HG02610 (cell line): Measurements from ENCODE around the gene MATCAP1.

Experiments used
- ATAC-seq: cut with Tn5 transposase; IDR thresholded peaks from one replicate; pipeline ENCODE4 v1.9.1; 2021; ENCODE audit warnings: mild to moderate bottlenecking, moderate library complexity; ENCODE audit not compliant: unreplicated experiment

Gene MATCAP1

DNA sequence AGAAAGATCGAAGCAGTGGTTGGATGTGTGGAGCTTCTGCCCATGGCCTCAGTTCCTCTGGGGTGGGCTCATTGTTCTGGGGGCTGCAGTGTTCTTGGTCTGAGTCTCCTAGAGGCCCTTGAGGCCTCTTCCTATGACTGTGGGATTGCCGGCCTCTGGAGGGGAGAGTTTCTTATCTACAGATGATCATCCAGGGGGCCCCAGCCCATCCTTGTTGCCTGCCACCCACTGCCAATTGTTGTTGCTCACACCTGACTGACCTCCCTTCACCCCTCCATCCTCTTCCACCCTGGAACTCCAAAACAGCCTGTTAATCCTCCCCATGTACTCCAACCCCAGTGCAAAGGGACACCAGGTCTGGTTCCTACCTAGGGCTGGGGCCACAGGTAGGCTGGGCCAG is 38.8 kb downstream of the MATCAP1 start:
- no peak for ATAC-seq

DNA sequence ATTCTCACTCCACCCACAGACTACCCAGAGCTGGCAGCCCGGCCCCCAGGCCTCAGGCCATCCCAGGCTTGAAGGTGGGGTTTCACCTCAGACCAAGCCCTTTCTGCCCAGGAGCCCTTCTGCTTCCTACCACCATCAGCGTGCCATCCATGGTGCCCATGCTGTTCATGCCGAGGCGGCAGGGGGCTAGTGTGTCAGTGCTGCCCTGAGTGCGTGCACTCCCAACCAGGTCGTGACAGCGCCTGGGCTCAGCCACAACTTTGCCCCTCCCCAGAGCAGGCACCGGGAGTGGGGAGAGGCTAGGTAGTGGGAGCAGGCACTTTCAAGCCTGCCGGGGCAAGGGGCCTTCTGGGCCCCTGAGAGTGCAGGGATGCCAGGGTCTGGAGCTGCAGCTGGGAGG is 41.4 kb downstream of the MATCAP1 start:
- ATAC-seq = no peak

DNA sequence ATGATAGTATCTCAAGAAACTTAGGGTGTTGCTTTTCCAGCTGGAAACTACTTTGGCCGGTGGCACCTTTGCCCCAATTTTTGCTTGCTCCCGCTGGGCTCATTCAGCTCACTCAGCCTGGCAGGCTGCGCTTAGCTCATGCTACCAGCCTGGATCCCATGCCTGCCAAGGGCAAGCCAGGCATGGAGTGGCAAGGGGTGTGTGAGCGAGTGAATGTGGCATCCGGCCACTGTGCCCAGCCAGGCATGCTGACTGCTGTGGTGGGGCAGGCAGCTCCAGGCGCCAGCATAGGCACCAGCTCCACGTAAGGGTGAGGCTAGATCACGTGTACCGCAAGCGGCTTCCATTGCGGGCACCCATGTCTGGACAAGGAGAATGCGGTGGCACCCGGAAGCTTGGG is 42.4 kb downstream of the MATCAP1 start:
- ATAC-seq = no peak

GRCh38 chr16:67137605-67138004 is 46.2 kb downstream of the MATCAP1 start:
- no peak for ATAC-seq

DNA sequence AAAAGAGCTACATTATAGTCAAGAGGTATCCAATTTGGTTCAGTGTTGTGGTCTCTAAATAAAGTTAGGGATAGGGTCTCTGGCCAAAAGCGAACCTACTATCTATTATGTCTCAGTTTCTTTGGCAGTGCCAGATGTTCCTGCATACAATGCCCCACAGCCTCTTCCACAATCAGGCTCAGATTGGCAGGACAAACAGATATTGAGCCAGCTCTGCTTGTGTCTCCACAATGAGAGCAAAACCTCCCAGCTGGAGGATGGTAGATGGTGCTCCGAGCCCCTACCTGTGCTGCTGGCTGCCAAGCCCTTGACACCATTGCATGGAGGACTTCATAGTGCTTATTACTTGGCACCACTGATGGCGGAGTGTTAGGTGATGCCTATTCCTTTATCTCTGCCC is 54.3 kb downstream of the MATCAP1 start:
- no peak for ATAC-seq

- ATAC-seq = no peak
These were observed 54.9 kb downstream of the MATCAP1 start for GRCh38 chr16:67128887-67129286.

GRCh38 chr16:67128417-67128816 is 55.3 kb downstream of the MATCAP1 start:
- ATAC-seq = no peak
